ENCODE measurements around the gene OR10H5.

DNA sequence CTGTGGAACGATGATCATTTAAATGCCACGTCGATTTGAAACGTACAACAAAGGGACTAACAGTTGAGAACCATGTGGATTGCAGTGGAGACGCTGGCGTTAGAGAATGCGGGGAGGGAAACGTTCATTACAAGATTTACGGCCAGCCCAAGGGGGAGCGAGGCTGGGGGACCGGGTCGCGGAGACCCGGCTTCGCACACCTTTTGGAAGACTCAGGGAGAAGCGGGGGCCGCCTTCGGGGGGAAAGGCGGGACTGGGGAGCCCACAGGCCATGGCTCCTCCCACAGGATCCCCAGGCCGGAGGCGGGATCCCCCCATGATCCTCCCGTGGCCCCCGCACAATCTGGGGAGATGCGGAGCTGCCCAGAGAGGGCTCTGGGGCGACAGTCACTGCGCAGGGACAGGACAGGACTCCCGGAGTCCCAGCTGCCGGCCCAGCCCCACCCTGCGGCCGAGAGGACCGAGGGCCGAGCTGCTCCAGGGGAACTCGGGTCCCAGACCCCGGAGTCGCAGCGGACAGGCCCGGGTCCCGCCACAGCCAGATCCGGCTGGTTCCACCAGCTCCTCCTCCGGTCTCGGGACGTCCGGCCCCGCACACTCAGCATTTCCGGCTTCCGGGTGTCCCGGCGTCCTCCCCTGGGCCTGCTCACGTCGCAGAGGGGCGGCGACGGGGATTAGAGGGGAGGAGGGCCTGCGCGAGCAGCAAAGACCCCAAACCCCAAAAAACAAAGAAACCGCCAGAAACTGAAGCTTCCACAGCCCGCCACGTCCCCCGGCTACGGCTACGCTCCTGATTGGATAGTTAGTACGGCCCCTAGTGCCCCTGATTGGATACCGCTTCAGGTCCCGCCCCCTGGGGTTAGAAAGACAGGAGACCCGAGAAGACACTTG lies 49.1 kb downstream of the OR10H5 start:
- no peak for TF ChIP-seq CTCF (IDR thresholded peaks at IDR 0.05)
- TF ChIP-seq MAX (CRISPR knock-in tag; IDR thresholded peaks at IDR 0.05), result no peak
- no peak for TF ChIP-seq ZNF416 (CRISPR knock-in tag; IDR thresholded peaks at IDR 0.05)
- TF ChIP-seq, protein P1, sequence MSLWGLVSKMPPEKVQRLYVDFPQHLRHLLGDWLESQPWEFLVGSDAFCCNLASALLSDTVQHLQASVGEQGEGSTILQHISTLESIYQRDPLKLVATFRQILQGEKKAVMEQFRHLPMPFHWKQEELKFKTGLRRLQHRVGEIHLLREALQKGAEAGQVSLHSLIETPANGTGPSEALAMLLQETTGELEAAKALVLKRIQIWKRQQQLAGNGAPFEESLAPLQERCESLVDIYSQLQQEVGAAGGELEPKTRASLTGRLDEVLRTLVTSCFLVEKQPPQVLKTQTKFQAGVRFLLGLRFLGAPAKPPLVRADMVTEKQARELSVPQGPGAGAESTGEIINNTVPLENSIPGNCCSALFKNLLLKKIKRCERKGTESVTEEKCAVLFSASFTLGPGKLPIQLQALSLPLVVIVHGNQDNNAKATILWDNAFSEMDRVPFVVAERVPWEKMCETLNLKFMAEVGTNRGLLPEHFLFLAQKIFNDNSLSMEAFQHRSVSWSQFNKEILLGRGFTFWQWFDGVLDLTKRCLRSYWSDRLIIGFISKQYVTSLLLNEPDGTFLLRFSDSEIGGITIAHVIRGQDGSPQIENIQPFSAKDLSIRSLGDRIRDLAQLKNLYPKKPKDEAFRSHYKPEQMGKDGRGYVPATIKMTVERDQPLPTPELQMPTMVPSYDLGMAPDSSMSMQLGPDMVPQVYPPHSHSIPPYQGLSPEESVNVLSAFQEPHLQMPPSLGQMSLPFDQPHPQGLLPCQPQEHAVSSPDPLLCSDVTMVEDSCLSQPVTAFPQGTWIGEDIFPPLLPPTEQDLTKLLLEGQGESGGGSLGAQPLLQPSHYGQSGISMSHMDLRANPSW (CRISPR knock-in tag; conservative IDR thresholded peaks at IDR 0.05; ENCODE audit: low read depth), result no peak
- TF ChIP-seq ZBTB21 (CRISPR knock-in tag; IDR thresholded peaks at IDR 0.05; ENCODE audit: borderline replicate concordance), result no peak
- TF ChIP-seq, protein P2, sequence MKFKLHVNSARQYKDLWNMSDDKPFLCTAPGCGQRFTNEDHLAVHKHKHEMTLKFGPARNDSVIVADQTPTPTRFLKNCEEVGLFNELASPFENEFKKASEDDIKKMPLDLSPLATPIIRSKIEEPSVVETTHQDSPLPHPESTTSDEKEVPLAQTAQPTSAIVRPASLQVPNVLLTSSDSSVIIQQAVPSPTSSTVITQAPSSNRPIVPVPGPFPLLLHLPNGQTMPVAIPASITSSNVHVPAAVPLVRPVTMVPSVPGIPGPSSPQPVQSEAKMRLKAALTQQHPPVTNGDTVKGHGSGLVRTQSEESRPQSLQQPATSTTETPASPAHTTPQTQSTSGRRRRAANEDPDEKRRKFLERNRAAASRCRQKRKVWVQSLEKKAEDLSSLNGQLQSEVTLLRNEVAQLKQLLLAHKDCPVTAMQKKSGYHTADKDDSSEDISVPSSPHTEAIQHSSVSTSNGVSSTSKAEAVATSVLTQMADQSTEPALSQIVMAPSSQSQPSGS (CRISPR knock-in tag; IDR thresholded peaks at IDR 0.05; ENCODE audit: borderline replicate concordance, low read depth), result no peak
- TF ChIP-seq GABPB1 (CRISPR knock-in tag; IDR thresholded peaks at IDR 0.05), result no peak
- TF ChIP-seq AR (CRISPR knock-in tag; IDR thresholded peaks at IDR 0.05), result no peak
- TF ChIP-seq, protein P3, sequence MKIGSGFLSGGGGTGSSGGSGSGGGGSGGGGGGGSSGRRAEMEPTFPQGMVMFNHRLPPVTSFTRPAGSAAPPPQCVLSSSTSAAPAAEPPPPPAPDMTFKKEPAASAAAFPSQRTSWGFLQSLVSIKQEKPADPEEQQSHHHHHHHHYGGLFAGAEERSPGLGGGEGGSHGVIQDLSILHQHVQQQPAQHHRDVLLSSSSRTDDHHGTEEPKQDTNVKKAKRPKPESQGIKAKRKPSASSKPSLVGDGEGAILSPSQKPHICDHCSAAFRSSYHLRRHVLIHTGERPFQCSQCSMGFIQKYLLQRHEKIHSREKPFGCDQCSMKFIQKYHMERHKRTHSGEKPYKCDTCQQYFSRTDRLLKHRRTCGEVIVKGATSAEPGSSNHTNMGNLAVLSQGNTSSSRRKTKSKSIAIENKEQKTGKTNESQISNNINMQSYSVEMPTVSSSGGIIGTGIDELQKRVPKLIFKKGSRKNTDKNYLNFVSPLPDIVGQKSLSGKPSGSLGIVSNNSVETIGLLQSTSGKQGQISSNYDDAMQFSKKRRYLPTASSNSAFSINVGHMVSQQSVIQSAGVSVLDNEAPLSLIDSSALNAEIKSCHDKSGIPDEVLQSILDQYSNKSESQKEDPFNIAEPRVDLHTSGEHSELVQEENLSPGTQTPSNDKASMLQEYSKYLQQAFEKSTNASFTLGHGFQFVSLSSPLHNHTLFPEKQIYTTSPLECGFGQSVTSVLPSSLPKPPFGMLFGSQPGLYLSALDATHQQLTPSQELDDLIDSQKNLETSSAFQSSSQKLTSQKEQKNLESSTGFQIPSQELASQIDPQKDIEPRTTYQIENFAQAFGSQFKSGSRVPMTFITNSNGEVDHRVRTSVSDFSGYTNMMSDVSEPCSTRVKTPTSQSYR (CRISPR knock-in tag; IDR thresholded peaks at IDR 0.05), result no peak
- no peak for TF ChIP-seq FOXK1 (CRISPR knock-in tag; IDR thresholded peaks at IDR 0.05)
- no peak for TF ChIP-seq OVOL2 (CRISPR knock-in tag; IDR thresholded peaks at IDR 0.05; ENCODE audit: borderline replicate concordance)
- no peak for TF ChIP-seq ZNF423 (CRISPR knock-in tag; IDR thresholded peaks at IDR 0.05)
